GM18526 (cell line): ENCODE measurements around the gene PRRC2A.

Experiments used
- POLR2A ChIP-seq: IDR thresholded peaks from 3 replicates; pipeline ENCODE4 v1.6.1; 2011; ENCODE audit not compliant: insufficient read length; ENCODE audit errors: extremely low read depth

The PRRC2A gene

DNA sequence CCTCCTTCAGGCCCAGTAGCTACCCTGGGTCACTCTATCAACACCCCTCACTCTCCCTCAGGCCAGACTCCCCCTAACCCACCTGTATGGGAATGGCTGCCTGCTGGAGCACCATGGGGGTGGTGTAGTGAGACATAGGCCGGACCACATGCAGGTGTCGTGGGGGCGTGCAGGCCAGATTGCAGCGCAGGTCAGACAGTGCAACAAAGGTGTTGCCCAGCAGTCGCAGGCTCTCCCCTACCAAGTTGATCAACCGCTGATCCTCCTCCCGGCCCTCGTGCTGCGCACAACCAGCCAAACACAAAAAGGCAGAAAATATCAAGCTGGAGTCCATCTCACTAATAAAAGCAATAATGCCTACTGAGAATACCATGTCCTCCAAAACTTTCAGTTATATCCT is 24.8 kb downstream of the PRRC2A start:
- TF ChIP-seq POLR2A: no peak

DNA sequence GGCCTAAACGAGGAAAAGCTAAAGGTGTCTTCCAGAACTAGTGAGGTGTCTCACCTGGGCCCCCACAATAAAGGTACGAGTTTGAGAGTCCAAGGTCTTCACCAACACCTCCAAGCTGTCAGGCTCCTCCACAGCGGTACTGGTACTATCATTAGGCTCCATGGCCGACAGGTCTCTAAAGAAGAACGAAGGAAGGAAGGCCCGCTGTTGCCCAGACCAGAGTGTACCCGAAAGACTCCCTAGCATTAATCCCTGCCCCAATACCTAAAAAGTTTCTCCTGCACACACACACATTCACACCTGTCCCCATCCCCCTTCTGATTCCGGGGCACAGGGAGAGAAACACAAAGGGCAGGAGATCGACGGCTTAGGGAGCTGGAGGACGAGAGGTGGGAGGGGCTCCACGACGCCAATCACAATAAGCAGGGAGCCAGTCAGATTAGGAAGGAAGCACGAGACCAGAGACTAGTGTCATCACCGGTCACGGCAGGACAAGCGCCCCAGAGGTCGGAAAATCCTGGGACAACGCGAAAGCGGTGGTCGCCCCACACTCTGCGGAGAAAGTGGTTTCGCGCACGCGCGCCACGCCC is 31.2 kb downstream of the PRRC2A start:
- no peak for TF ChIP-seq POLR2A

DNA sequence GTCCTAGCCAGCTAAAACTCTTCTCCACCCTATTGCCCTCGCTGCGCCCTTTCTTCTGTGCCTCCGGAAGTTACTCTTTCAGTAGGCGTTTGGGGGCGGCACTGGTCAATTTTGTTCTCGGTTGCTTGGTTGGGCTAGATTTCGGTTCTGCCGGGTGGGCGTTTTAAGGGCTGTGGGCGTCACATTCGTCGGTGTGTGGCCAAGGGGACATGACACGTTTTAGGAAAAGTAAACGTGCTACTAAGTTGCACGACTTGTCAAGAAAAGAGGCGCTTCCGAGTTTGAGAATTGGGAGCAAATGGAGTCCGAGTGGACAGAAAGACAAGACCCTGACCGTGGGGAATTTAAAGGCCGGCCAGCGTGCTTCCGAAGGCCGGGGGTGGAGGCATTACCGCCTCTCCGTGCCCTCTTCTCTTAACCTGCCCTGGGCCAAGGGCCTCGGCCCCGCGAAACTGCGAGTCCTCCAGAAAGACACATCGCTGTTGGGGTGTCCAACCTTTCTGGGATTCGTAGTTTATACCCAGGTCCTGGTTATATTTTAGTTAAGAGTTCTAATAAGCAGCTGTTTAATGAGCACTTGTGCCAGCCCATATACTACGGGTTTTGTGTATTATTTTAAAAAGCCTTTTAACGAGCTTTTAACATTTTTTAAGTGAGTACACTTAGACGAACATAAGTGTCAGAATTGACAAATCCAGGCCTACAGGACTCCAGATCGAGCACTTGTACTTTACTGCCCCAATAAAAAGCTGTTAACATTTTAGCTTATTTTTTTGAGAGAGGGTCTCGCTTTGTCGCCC is 32.6 kb downstream of the PRRC2A start:
- peak; percentile 19 for TF ChIP-seq POLR2A

DNA sequence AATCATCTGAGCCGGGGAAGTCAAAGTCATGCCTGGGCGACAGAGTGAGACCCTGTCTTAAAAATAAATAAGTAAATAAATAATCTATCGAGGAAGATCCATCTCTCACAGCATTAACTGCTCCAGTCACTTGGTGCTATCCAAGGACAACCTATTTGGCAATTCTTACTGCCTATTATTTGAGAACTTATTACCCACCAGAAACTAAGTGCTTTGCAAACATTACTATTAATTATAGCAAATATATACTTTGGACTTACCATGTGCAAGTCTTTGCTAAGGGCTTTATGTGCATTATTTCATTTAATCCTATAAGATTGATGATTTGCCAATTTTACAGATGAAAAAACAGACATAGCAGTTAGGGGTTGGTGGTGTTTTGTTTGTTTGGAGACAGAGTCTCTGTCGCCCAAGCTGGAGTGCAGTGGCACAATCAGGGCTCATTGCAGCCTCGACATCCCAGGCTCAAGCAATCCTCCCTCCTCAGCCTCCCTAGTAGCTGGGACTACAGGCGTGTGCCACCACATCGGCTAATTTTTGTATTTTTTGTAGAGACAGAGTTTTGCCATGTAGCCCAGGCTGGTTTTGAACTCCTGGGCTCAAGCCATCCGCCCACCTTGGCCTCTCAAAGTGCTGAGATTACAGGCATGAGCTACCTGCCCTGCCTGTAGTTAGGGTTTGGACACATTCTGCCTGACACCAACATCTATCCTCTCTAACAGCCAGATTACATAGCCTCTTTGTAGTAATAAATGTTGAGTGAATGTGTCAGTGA is 34.2 kb downstream of the PRRC2A start:
- TF ChIP-seq POLR2A: no peak

DNA sequence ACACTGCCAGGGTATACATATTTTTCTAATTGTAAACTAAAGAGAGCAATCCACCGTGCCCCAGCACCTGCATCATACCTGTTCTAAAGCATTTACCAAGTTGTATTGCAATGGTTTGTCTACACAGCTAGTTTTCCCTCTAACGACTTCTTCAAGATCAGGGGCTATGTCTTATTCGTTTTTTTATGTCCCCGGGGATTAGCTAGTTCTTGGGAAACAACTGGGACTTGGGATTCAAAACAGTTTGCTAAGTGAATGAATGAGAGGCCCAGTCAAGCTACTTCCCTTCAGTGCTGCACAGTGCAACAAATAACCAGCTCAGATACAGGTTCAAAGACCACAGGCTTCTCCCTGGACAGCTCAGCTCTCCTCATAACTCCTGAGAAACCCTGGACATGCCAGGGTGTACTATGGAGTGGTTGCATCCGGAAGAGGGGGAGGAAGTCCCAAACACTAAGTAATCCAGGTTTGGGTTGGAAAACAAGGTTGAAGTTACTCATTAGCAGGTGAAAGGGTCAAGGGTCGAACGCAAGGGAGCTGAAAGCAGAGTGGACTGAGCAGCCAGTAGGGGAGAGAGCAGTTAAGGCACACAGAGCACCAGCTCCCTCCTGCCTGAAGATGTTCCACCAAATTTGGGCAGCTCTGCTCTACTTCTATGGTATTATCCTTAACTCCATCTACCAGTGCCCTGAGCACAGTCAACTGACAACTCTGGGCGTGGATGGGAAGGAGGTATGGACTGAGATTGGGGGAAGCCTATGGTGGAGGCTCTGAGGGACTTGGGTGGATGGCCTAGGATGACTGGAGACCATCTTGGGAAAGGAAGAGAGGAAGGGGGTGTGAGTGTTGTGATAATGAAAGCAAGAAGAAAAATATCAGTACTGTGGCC is 35.1 kb downstream of the PRRC2A start, which contains the start of gene APOM:
APOM (plus strand) TSS at position 546 of the 889 bp plus-strand sequence; CDS start at position 619, 73 bp downstream.
- no peak for TF ChIP-seq POLR2A

GRCh38 chr6:31657406-31658157 is 37.1 kb downstream of the PRRC2A start:
- no peak for TF ChIP-seq POLR2A

- TF ChIP-seq POLR2A: no peak
These were observed 37.7 kb downstream of the PRRC2A start for GRCh38 chr6:31658158-31658688.

- no peak for TF ChIP-seq POLR2A
These were observed 38.6 kb downstream of the PRRC2A start for GRCh38 chr6:31658983-31659648.

- no peak for TF ChIP-seq POLR2A
These were observed 39.3 kb downstream of the PRRC2A start for GRCh38 chr6:31659649-31660380.

- peak; percentile 89 for TF ChIP-seq POLR2A
These were observed 40.1 kb downstream of the PRRC2A start, which contains the start of gene C6orf47 for GRCh38 chr6:31660381-31661261. TSS of gene C6orf47 (minus strand) at chr6:31660778. CDS start at chr6:31659947, 831 bp downstream.

DNA sequence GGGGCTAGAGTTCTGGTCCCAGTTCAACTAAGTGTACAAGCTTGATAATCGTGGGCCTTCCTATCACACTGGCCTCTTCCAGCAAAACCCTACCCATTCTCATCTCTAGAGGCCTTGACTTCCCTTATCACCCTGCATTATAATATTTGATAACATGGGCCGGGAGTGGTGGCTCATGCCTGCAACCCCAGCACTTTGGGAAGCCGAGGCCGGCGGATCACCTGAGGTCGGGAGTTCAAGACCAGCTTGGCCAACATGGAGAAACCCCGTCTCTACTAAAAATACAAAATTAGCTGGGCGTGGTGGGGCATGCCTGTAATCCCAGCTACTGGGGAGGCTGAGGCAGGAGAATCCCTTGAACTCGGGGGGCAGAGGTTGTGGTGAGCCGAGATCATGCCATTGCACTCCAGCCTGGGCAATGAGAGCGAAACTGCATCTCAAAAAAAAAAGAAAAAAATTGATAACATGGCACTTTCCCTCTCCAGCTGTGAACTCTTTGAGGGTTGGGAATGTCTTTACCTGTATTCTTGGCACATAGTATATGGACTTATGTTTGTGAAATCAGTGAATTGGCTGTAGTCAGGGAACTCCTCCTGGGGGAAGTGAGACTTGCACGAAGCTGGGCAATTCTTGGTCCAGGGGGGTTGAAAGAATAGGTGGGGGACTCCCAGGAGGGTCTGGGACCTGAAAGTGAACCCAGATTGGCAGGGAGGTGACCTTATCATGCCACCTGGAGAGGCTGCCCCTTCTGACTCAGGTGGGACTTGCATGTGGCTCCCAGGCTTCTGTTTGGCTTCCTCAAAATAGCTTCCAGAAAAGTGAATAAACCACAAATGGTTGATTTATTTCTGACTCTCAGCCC is 41.0 kb downstream of the PRRC2A start:
- TF ChIP-seq POLR2A: no peak
